ENCODE measurements around the gene ST3GAL3. TPM values are rescaled to one million over a fixed set of nuclear protein-coding genes. Genes with fewer than 3 reads are reported as not detected.

The ST3GAL3 gene
- total and polyA plus RNA-seq, 2 experiments from 2014 or later, result 4.5 to 7.0 TPM

DNA sequence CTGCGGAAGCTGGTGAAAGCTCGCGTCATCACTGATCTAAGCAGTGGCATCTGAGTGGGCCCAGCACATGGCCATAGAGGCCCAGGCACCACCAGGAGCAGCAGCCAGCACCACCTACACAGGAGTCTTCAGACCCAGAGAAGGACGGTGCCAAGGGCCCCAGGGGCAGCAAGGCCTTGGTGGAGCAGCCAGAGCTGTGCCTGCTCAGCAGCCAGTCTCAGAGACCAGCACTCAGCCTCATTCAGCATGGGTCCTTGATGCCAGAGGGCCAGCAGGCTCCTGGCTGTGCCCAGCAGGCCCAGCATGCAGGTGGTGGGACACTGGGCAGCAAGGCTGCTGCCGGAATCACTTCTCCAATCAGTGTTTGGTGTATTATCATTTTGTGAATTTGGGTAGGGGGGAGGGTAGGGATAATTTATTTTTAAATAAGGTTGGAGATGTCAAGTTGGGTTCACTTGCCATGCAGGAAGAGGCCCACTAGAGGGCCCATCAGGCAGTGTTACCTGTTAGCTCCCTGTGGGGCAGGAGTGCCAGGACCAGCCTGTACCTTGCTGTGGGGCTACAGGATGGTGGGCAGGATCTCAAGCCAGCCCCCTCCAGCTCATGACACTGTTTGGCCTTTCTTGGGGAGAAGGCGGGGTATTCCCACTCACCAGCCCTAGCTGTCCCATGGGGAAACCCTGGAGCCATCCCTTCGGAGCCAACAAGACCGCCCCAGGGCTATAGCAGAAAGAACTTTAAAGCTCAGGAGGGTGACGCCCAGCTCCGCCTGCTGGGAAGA lies 223.0 kb downstream of the ST3GAL3 start:
- DNase-seq (ENCODE audit: low spot score) (peak; percentile 85), ATAC-seq (peak; percentile 16)
- no peaks in the 10 kb centered on the region; the same call in 2 of the 3 replicates for H3K36me3 Mint-ChIP-seq (ENCODE audit: low read depth)
- H3K79me2 ChIP-seq (replicated peaks; ENCODE audit: insufficient read depth), result no peaks in the 10 kb centered on the region
- no peaks in the 10 kb centered on the region for H3K9me2 ChIP-seq (ENCODE audit: insufficient read depth)
- H3K27me3 ChIP-seq (ENCODE audit: insufficient read depth), result peaks cover 8% of the 10 kb centered on the region
- H3K4me3 ChIP-seq, result no peak overlapping the region
- H3K9me3 Mint-ChIP-seq, result no peaks in the 10 kb centered on the region
- peaks cover 30% of the 10 kb centered on the region for H3K27me3 Mint-ChIP-seq (ENCODE audit: insufficient read depth, low read depth, poor library complexity)
- H3K27ac ChIP-seq (ENCODE audit: low read depth), result no peak overlapping the region
- H3K36me3 ChIP-seq (ENCODE audit: insufficient read depth), result no peaks in the 10 kb centered on the region
- TF ChIP-seq, protein P1, sequence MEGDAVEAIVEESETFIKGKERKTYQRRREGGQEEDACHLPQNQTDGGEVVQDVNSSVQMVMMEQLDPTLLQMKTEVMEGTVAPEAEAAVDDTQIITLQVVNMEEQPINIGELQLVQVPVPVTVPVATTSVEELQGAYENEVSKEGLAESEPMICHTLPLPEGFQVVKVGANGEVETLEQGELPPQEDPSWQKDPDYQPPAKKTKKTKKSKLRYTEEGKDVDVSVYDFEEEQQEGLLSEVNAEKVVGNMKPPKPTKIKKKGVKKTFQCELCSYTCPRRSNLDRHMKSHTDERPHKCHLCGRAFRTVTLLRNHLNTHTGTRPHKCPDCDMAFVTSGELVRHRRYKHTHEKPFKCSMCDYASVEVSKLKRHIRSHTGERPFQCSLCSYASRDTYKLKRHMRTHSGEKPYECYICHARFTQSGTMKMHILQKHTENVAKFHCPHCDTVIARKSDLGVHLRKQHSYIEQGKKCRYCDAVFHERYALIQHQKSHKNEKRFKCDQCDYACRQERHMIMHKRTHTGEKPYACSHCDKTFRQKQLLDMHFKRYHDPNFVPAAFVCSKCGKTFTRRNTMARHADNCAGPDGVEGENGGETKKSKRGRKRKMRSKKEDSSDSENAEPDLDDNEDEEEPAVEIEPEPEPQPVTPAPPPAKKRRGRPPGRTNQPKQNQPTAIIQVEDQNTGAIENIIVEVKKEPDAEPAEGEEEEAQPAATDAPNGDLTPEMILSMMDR (conservative IDR thresholded peaks at IDR 0.05; ENCODE audit: low read depth in 2 of 2), result peak; percentile 71 to 78
- no peak for TF ChIP-seq POLR2AphosphoS5 (IDR thresholded peaks at IDR 0.05; ENCODE audit: low read depth)
- peak overlapping the region; percentile 72; the same call in 1 of the 2 replicates for H3K27ac Mint-ChIP-seq
- peaks cover 15% of the 10 kb centered on the region for H3F3A ChIP-seq (replicated peaks; ENCODE audit: low read depth)
- H3K4me1 ChIP-seq (ENCODE audit: insufficient read depth), result peaks cover 22% of the 10 kb centered on the region
- no peaks in the 10 kb centered on the region for H4K20me1 ChIP-seq (replicated peaks; ENCODE audit: insufficient read depth)
- H3K4me1 Mint-ChIP-seq, result peaks cover 32% of the 10 kb centered on the region
- no peak overlapping the region for H2AFZ ChIP-seq
- H3K4me2 ChIP-seq, result no peak overlapping the region
- no peak overlapping the region for H3K4me3 Mint-ChIP-seq

DNA sequence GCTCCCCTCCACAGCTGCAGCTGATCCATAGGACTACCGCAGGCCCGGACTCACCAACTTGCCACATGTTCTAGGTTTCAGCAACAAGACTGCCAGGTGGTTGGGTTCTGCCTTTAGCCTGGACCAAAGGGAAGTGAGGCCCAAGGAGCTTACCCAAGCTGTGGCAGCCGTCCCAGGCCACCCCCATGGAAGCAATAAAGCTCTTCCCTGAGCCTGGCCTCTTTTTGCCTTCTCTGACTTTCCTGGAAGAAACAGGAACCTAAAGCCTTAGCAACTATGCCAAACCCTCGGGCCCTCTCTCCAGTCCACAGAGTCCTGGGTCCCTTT lies 223.6 kb downstream of the ST3GAL3 start:
- ATAC-seq (no peak), DNase-seq (ENCODE audit: low spot score) (no peak)
- H3K4me3 Mint-ChIP-seq, result no peak overlapping the region
- Histone ChIP-seq H3K27ac (ENCODE audit: low read depth) (no peak overlapping the region), H3K27me3 (ENCODE audit: insufficient read depth) (peaks cover 8% of the 10 kb centered on the region), H3K4me2 (no peak overlapping the region), H3F3A (replicated peaks; ENCODE audit: low read depth) (peaks cover 18% of the 10 kb centered on the region), H4K20me1 (replicated peaks; ENCODE audit: insufficient read depth) (no peaks in the 10 kb centered on the region), H3K4me1 (ENCODE audit: insufficient read depth) (peaks cover 28% of the 10 kb centered on the region), H2AFZ (no peak overlapping the region), H3K4me3 (no peak overlapping the region), H3K9me2 (ENCODE audit: insufficient read depth) (no peaks in the 10 kb centered on the region), H3K36me3 (ENCODE audit: insufficient read depth) (no peaks in the 10 kb centered on the region), H3K79me2 (replicated peaks; ENCODE audit: insufficient read depth) (no peaks in the 10 kb centered on the region)
- peaks cover 30% of the 10 kb centered on the region for H3K27me3 Mint-ChIP-seq (ENCODE audit: insufficient read depth, low read depth, poor library complexity)
- H3K36me3 Mint-ChIP-seq (ENCODE audit: low read depth), result no peaks in the 10 kb centered on the region; the same call in 2 of the 3 replicates
- H3K27ac Mint-ChIP-seq, result no peak overlapping the region
- H3K9me3 Mint-ChIP-seq, result no peaks in the 10 kb centered on the region
- peaks cover 36% of the 10 kb centered on the region for H3K4me1 Mint-ChIP-seq
- TF ChIP-seq JUNB (IDR thresholded peaks at IDR 0.05; ENCODE audit: unreplicated experiment) (no peak), ZNF331 (CRISPR knock-in tag; IDR thresholded peaks at IDR 0.05; ENCODE audit: low read depth) (no peak), POLR2AphosphoS5 (IDR thresholded peaks at IDR 0.05; ENCODE audit: low read depth) (no peak), STAT1 (IDR thresholded peaks at IDR 0.05; ENCODE audit: unreplicated experiment) (no peak), EZH2 (IDR thresholded peaks at IDR 0.05; ENCODE audit: low read depth, unreplicated experiment) (no peak), NANOG (IDR thresholded peaks at IDR 0.05; ENCODE audit: borderline replicate concordance) (no peak), CREB1 (CRISPR knock-in tag; IDR thresholded peaks at IDR 0.05; ENCODE audit: low read depth) (no peak), EZH2phosphoT487 (IDR thresholded peaks at IDR 0.05; ENCODE audit: unreplicated experiment) (no peak), ZNF114 (CRISPR knock-in tag; IDR thresholded peaks at IDR 0.05) (no peak)
- TF ChIP-seq, protein P2, sequence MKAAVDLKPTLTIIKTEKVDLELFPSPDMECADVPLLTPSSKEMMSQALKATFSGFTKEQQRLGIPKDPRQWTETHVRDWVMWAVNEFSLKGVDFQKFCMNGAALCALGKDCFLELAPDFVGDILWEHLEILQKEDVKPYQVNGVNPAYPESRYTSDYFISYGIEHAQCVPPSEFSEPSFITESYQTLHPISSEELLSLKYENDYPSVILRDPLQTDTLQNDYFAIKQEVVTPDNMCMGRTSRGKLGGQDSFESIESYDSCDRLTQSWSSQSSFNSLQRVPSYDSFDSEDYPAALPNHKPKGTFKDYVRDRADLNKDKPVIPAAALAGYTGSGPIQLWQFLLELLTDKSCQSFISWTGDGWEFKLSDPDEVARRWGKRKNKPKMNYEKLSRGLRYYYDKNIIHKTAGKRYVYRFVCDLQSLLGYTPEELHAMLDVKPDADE (IDR thresholded peaks at IDR 0.05), result no peak
- TF ChIP-seq, protein P3, sequence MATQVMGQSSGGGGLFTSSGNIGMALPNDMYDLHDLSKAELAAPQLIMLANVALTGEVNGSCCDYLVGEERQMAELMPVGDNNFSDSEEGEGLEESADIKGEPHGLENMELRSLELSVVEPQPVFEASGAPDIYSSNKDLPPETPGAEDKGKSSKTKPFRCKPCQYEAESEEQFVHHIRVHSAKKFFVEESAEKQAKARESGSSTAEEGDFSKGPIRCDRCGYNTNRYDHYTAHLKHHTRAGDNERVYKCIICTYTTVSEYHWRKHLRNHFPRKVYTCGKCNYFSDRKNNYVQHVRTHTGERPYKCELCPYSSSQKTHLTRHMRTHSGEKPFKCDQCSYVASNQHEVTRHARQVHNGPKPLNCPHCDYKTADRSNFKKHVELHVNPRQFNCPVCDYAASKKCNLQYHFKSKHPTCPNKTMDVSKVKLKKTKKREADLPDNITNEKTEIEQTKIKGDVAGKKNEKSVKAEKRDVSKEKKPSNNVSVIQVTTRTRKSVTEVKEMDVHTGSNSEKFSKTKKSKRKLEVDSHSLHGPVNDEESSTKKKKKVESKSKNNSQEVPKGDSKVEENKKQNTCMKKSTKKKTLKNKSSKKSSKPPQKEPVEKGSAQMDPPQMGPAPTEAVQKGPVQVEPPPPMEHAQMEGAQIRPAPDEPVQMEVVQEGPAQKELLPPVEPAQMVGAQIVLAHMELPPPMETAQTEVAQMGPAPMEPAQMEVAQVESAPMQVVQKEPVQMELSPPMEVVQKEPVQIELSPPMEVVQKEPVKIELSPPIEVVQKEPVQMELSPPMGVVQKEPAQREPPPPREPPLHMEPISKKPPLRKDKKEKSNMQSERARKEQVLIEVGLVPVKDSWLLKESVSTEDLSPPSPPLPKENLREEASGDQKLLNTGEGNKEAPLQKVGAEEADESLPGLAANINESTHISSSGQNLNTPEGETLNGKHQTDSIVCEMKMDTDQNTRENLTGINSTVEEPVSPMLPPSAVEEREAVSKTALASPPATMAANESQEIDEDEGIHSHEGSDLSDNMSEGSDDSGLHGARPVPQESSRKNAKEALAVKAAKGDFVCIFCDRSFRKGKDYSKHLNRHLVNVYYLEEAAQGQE (IDR thresholded peaks at IDR 0.05; ENCODE audit: unreplicated experiment), result no peak
- TF ChIP-seq, protein P1 (conservative IDR thresholded peaks at IDR 0.05; ENCODE audit: low read depth in 2 of 2), result no peak

All from GM23338 (cell line).